GM20000 (cell line): ENCODE results near the gene ELK4.

Experiments used
- DNase-seq: peaks from one replicate; pipeline ENCODE4 v3.0.0; 2012; ENCODE audit warnings: low spot score
- TF ChIP-seq, protein P1 (sequence below): IDR thresholded peaks from 2 replicates; pipeline ENCODE4 v1.5.1; 2012; ENCODE audit warnings: mild to moderate bottlenecking, control low read depth; ENCODE audit errors: extremely low read depth, missing control alignments

Gene ELK4, protein sequence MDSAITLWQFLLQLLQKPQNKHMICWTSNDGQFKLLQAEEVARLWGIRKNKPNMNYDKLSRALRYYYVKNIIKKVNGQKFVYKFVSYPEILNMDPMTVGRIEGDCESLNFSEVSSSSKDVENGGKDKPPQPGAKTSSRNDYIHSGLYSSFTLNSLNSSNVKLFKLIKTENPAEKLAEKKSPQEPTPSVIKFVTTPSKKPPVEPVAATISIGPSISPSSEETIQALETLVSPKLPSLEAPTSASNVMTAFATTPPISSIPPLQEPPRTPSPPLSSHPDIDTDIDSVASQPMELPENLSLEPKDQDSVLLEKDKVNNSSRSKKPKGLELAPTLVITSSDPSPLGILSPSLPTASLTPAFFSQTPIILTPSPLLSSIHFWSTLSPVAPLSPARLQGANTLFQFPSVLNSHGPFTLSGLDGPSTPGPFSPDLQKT

DNA sequence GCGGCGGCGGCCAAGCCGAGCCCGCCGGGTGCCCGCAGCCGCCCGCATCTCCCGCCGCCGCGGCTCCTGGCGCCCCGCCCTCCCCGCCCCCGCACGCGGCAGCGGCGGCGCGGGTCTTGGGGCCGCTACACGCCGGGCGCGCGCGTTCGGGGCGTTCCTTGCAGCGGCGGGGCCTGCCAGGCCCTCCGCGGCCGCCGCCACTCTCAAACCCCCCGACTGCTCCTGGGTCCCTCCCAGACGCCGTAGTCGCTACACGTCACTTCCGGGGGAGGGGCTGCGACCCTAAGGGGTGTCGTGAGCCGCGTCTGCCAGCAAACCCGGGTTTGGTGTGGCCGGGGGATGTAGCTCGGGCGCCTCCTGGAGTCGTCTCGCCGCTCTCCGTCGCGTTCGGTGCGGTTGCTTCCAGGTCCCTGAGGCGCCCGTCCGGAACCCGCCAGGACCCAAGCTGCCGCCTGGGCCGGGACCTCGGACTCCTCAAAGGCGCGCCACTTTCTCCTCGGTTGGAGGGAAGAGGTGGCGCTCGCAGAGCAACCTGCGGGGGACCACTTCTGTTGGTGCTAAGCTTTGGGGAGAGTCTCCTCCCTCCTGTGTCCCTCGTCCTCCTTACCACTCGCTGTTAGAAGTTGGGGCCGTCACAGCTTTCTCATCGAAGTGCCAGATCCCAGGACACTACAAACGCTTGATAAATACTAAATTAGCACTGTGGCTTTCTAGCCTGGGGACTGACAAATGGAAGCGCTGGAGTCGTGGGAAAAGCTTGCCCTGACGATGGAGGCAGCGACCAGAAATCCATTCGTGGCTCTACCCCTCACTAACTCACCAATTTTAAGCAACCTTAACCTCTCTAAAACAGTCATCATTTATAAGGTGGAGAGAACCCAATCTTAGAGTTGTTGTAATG lies at the start of gene ELK4:
ELK4 (minus strand) TSS at position 244 of the 901 bp plus-strand sequence. CDS start 8,129 bp downstream, outside the sequence.
- TF ChIP-seq, protein P1, sequence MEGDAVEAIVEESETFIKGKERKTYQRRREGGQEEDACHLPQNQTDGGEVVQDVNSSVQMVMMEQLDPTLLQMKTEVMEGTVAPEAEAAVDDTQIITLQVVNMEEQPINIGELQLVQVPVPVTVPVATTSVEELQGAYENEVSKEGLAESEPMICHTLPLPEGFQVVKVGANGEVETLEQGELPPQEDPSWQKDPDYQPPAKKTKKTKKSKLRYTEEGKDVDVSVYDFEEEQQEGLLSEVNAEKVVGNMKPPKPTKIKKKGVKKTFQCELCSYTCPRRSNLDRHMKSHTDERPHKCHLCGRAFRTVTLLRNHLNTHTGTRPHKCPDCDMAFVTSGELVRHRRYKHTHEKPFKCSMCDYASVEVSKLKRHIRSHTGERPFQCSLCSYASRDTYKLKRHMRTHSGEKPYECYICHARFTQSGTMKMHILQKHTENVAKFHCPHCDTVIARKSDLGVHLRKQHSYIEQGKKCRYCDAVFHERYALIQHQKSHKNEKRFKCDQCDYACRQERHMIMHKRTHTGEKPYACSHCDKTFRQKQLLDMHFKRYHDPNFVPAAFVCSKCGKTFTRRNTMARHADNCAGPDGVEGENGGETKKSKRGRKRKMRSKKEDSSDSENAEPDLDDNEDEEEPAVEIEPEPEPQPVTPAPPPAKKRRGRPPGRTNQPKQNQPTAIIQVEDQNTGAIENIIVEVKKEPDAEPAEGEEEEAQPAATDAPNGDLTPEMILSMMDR: peak; percentile 67
- DNase-seq: peak; percentile 96

DNA sequence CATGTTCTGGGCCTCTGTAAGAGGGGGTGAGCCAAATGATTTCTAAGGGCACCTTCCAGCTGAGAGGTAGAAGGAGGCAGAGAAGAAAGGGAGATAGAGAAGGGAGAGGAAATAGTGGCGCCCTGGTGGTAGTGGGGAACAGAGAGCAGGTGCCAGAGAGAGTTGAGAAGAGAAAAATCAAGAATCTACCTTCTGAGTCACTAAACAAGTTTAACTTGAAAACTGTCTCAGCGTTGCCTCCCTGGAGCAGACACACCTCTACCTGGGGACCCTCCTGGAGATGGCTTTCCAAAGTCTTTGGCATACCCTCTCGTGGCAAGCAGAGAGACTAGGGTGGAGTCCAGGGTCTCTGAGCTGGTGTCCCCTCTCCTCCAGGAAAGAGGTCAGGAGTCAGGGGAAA lies 49.6 kb upstream of the ELK4 start:
- TF ChIP-seq, protein P1: no peak

DNA sequence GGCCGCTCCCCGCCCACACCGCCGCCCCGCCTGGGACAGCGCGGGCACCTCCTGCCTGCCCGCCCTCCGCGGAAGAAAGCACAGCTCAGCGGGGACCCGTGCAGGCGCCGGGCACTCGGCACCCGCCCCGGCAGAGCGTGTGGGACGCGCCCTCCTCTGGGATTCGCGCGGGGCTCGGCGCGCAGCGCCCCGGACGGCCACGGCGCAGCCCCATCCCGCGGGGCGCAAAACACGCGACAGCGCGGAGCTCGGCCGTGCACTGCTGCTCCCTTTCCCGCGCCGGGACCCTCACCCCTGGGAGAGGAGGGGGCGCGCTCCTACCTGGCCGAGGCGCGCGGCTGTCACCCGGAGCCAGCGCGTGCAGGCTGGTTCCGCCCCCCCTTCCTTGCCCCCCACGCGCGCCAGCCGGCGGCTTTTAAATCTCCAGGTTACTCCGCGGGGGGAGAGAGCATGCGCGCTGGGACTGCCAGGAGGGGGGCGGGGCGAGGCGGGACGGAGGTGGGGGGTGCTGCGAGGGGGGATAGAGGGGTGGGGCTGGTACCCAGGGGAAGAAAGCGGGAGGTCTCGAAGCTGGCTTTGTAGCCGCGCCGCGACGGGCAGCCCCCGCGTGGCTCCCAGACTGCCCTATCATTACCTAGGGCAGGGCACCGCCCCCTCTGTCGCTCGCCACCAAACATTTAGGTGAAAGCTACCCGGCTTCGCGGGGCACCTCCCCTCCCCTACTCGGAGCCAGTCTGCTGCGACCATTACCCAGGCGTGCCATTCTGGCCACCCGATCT lies 48.5 kb upstream of the ELK4 start, which contains the start of gene SLC45A3:
SLC45A3 (minus strand) TSS at position 437 of the 779 bp plus-strand sequence. CDS start 15,853 bp downstream, outside the sequence.
- DNase-seq: peak; percentile 70
- TF ChIP-seq, protein P1: no peak

More for the DNA sequence above, 49.6 kb upstream of the ELK4 start:
- no peak for DNase-seq

DNA sequence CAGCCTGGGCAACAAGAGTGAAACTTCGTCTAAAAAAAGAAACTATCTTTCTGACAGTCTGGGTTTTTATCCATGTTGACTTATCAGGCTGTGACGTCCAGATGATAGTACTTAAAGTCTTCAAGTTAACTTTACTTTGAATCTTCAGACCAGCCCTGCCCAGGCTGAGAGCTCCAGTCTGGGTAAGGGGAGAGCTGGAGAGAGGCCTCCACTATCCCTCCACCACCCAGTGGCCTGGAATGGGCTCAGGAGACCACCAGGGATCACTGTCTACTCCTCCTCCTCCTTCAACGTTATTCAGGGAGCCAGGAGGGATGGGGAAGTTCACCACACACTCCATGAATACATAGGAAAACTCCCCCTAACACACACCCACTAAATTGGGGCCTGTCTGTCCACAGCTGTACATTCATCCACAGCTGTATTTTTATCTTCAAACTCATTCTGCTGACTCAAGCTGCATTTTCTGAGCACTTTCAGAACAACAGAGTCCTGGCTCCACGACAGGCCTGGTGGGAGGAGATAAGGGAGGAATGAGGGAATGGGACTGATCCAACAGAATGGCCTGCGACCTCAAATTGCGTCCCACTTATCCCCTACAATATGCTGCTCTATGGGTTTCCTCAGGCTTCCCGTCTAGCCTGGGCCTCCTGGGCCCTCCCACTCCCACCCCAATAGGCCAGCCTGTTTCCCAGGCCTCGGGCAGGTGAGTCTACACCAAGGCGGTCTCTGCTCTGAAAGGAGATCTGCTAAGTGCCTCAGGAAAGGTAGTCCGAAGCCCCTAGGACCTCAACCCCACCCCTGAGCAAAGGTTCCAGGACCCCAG lies 46.7 kb upstream of the ELK4 start:
- TF ChIP-seq, protein P1: no peak
- no peak for DNase-seq

DNA sequence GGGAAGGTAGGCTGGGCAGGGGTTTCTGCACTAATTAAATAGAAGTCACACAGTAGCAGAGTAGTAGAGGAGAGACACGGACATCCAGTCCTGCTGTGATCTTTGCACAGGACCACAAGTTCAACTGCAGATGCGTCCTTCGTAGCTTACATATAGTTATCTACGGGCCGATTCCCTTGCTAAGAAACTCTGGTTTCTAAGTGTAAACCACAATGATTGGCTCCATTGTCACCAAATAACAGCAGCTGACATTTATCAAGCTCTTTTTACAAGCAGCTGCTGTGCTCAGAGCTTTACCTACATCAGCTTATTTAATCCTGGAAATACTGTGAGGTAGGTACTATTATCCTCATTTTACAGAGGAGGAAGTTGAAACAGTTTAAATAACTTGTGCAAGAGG lies 45.4 kb upstream of the ELK4 start:
- DNase-seq: no peak
- TF ChIP-seq, protein P1: no peak

DNA sequence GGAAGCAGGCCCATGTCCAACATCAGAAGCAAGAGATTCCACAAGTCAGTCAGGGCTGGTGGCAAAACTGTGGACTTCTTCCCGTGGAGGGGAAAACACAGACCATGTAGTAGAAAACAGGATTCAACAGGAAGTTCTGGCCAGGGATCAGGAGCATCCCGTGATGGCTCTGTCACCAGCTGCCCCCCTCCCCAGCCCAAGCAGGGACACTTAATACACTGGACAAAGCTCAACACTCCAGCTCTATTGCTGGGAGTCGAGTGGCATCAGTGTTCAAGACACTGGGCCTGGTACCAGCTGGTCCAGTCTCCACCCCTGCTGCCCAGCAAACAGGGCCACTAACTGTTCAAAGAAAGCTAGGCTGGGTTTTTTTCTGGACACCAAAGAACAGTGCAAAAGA lies 44.8 kb upstream of the ELK4 start:
- TF ChIP-seq, protein P1: no peak
- no peak for DNase-seq
